SK-N-SH (cell line): ENCODE data around the gene SLC26A1. TPM values are rescaled to one million over a fixed set of nuclear protein-coding genes. Genes with fewer than 3 reads are reported as not detected.

Experiments
- CTCF ChIA-PET: fragments of 300-600, 350-600 bp; formaldehyde crosslinking; extraction: SDS; loops from one replicate; lab custom pipeline; 2021; lab: Yijun Ruan, JAX
- POLR2A ChIA-PET: fragments of 350-600 bp; sonication (Branson Sonifier 250); formaldehyde crosslinking; extraction: SDS; loops from one replicate; lab custom pipeline; 2020; ENCODE audit warnings: antibody characterized with exemption, inconsistent platforms; lab: Yijun Ruan, JAX
- DNase-seq: peaks from one replicate; pipeline ENCODE4 v3.0.0; 2012
- H2AFZ ChIP-seq: fragments of 200-600 bp; sonication (generic); 2 replicates; pipeline ENCODE4 v1.8.1; 2016; ENCODE audit warnings: antibody characterized with exemption, mild to moderate bottlenecking, low read depth
- H3F3A ChIP-seq: fragments of 200-600 bp; sonication (generic); replicated peaks from 2 replicates; pipeline ENCODE3; 2016; ENCODE audit warnings: antibody characterized with exemption, mild to moderate bottlenecking; ENCODE audit not compliant: insufficient read depth
- H3K27ac ChIP-seq, 2 experiments: fragments of 200-500 bp in 1 of 2; fragments of 200-600 bp in 1 of 2; sonication (Bioruptor generic) in 1 of 2; sonication (generic), shearing (Covaris generic) in 1 of 2; 2 replicates each; pipeline versions ENCODE4 v1.5.1 to v1.6.1; 2014 to 2016; ENCODE audit warnings: low read depth in 2 of 2, inconsistent platforms in 1 of 2, low read length in 1 of 2, mild to moderate bottlenecking in 1 of 2, mixed read lengths in 1 of 2
- H3K27me3 ChIP-seq: fragments of 200-600 bp; sonication (generic), shearing (Covaris generic); 2 replicates; pipeline ENCODE4 v1.6.1; 2016; ENCODE audit warnings: mixed run types; ENCODE audit not compliant: insufficient read depth
- H3K36me3 ChIP-seq, 2 experiments: fragments of 200-500 bp in 1 of 2; fragments of 200-600 bp in 1 of 2; sonication (Bioruptor generic) in 1 of 2; sonication (generic) in 1 of 2; replicated peaks in 1 of 2; 2 replicates each; pipeline versions ENCODE3 to v1.5.1; 2014 to 2016; ENCODE audit warnings: low read length in 1 of 2, mild to moderate bottlenecking in 1 of 2; ENCODE audit not compliant: insufficient read depth in 2 of 2, control insufficient read depth in 1 of 2
- H3K4me1 ChIP-seq, 2 experiments: fragments of 200-500 bp in 1 of 2; fragments of 200-600 bp in 1 of 2; sonication (Bioruptor generic) in 1 of 2; sonication (generic), shearing (Covaris generic) in 1 of 2; 2 replicates each; pipeline versions ENCODE4 v1.5.1 to v1.6.1; 2014 to 2016; ENCODE audit warnings: low read depth in 1 of 2, low read length in 1 of 2, mixed run types in 1 of 2; ENCODE audit not compliant: insufficient read depth in 2 of 2, control insufficient read depth in 1 of 2
- H3K4me2 ChIP-seq: fragments of 200-600 bp; sonication (generic), shearing (Covaris generic); 2 replicates; pipeline ENCODE4 v1.6.1; 2017; ENCODE audit warnings: mixed run types
- H3K4me3 ChIP-seq, 2 experiments: fragments of 200-500 bp in 1 of 2; fragments of 200-600 bp in 1 of 2; sonication (Bioruptor generic) in 1 of 2; sonication (generic), shearing (Covaris generic) in 1 of 2; 2 replicates each; pipeline versions ENCODE4 v1.5.1 to v1.8.1; 2014 to 2016; ENCODE audit warnings: low read depth in 2 of 2, inconsistent platforms in 1 of 2, low read length in 1 of 2, mild to moderate bottlenecking in 1 of 2, mixed read lengths in 1 of 2, moderate library complexity in 1 of 2
- H3K79me2 ChIP-seq: fragments of 200-600 bp; sonication (generic); 2 replicates; pipeline ENCODE4 v1.8.1; 2017; ENCODE audit warnings: mild to moderate bottlenecking; ENCODE audit not compliant: insufficient read depth
- H3K9ac ChIP-seq: fragments of 200-600 bp; sonication (generic); 2 replicates; pipeline ENCODE4 v1.6.1; 2017; ENCODE audit warnings: mixed run types
- H3K9me2 ChIP-seq: fragments of 200-600 bp; sonication (generic); 2 replicates; pipeline ENCODE4 v1.6.1; 2017; ENCODE audit warnings: mixed run types
- H3K9me3 ChIP-seq: fragments of 200-600 bp; sonication (generic); 2 replicates; pipeline ENCODE4 v1.6.1; 2017; ENCODE audit warnings: mixed run types, mild to moderate bottlenecking, moderate library complexity
- H4K20me1 ChIP-seq: fragments of 200-600 bp; sonication (generic); 2 replicates; pipeline ENCODE4 v1.6.1; 2017; ENCODE audit warnings: mild to moderate bottlenecking, mixed run types; ENCODE audit not compliant: insufficient read depth
- CHD2 ChIP-seq: fragments of 150-350 bp; IDR thresholded peaks from 2 replicates; pipeline ENCODE4 v1.6.1; 2018; ENCODE audit warnings: low read length; ENCODE audit not compliant: partially characterized antibody
- EP300 ChIP-seq, 2 experiments: IDR thresholded peaks; 2 replicates each; pipeline versions ENCODE4 v1.4.0 to v1.6.1; 2012; ENCODE audit warnings: borderline replicate concordance in 1 of 2, low read depth in 1 of 2, low read length in 1 of 2
- EZH2phosphoT487 ChIP-seq: fragments of 200-600 bp; sonication (generic); IDR thresholded peaks from 2 replicates; pipeline ENCODE4 v1.6.1; 2017; ENCODE audit warnings: low read depth, mixed run types, mild to moderate bottlenecking, antibody characterized with exemption, moderate library complexity, borderline replicate concordance
- MEF2A ChIP-seq: IDR thresholded peaks from 2 replicates; pipeline ENCODE4 v1.4.0; 2012; ENCODE audit warnings: low read depth, borderline replicate concordance
- MXI1 ChIP-seq: IDR thresholded peaks from 2 replicates; pipeline ENCODE4 v1.6.1; 2012; ENCODE audit warnings: mild to moderate bottlenecking, low read depth, low read length, improper control_type of control experiment
- NFIC ChIP-seq: IDR thresholded peaks from 2 replicates; pipeline ENCODE4 v1.4.0; 2012; ENCODE audit warnings: borderline replicate concordance
- POLR2AphosphoS5 ChIP-seq: IDR thresholded peaks from 2 replicates; pipeline ENCODE4 v1.6.1; 2012; ENCODE audit warnings: low read depth, low read length
- TAF1 ChIP-seq: IDR thresholded peaks from 2 replicates; pipeline ENCODE4 v1.6.1; 2012; ENCODE audit warnings: low read depth, mild to moderate bottlenecking, low read length, moderate library complexity, borderline replicate concordance
- TCF12 ChIP-seq: IDR thresholded peaks from 2 replicates; pipeline ENCODE4 v1.4.0; 2012
- TEAD4 ChIP-seq: IDR thresholded peaks from 2 replicates; pipeline ENCODE4 v1.4.0; 2012; ENCODE audit warnings: mild to moderate bottlenecking, borderline replicate concordance; ENCODE audit not compliant: insufficient read depth
- YY1 ChIP-seq: IDR thresholded peaks from 2 replicates; pipeline ENCODE4 v1.4.0; 2012; ENCODE audit warnings: low read depth, mild to moderate bottlenecking
- ZBTB33 ChIP-seq: IDR thresholded peaks from 2 replicates; pipeline ENCODE4 v1.4.0; 2012; ENCODE audit warnings: low read depth, borderline replicate concordance
- WGBS: methylation state at CpG from one replicate; pipeline ENCODE4 v1.1.6; 2017; ENCODE audit warnings: low lambda C conversion rate; 5-methylcytosine and 5-hydroxymethylcytosine counted together
- polyA plus RNA-seq, 3 experiments: library from polyadenylated mRNA; depleted of rRNA; stranded (reverse); fragments of >200 nt; gene quantifications; 2 replicates each; pipeline ENCODE4 v1.2.3, GENCODE V29; 2012
- TF ChIP-seq, protein P1 (sequence below): IDR thresholded peaks from 2 replicates; pipeline ENCODE4 v1.4.0; 2012; ENCODE audit warnings: low read depth, borderline replicate concordance
- TF ChIP-seq, protein P2 (sequence below): IDR thresholded peaks from 2 replicates; pipeline ENCODE4; 2012
- TF ChIP-seq, protein P3 (sequence below): fragments of 150-350 bp; IDR thresholded peaks from 2 replicates; pipeline ENCODE4 v1.6.1; 2017; ENCODE audit warnings: antibody characterized with exemption, low read length, low read depth, borderline replicate concordance

The SLC26A1 gene
- polyA plus RNA-seq, 1 of the 3 experiments (the other 2 are of a cell fraction) = 0.05 TPM

- Histone ChIP-seq H3K9ac (no peak overlapping the region), H3K27me3 (peaks cover under 1% of the 10 kb centered on the region), H3K9me2 (no peaks in the 10 kb centered on the region), H3K4me2 (no peak overlapping the region), H3K9me3 (no peaks in the 10 kb centered on the region), H3K27ac (no peak overlapping the region), H3K36me3 (peaks cover 0 to 19% of the 10 kb centered on the region in 2 experiments), H3F3A (no peaks in the 10 kb centered on the region), H2AFZ (no peak overlapping the region), H3K4me1 (peaks cover 3 to 9% of the 10 kb centered on the region in 2 experiments; a peak in 1 of 4 replicates), H3K4me3 (no peak overlapping the region)
- CTCF ChIA-PET = interaction anchor here (0.6 to 2.0 kb wide), 2 partner anchors 126 to 250 kb away, joined by 3 to 5 read pairs; no protein-coding TSS in a partner anchor
- DNase-seq = no peak
- TF ChIP-seq, protein P1, sequence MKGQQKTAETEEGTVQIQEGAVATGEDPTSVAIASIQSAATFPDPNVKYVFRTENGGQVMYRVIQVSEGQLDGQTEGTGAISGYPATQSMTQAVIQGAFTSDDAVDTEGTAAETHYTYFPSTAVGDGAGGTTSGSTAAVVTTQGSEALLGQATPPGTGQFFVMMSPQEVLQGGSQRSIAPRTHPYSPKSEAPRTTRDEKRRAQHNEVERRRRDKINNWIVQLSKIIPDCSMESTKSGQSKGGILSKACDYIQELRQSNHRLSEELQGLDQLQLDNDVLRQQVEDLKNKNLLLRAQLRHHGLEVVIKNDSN = no peak
- TF ChIP-seq TCF12 (no peak), MXI1 (no peak), YY1 (no peak), EP300 (IDR thresholded peaks at IDR 0.05; ENCODE audit: borderline replicate concordance in 1 of 2, low read depth in 1 of 2, low read length in 1 of 2) (no peak), POLR2AphosphoS5 (no peak), TAF1 (no peak), CHD2 (no peak)
- TF ChIP-seq, protein P2, sequence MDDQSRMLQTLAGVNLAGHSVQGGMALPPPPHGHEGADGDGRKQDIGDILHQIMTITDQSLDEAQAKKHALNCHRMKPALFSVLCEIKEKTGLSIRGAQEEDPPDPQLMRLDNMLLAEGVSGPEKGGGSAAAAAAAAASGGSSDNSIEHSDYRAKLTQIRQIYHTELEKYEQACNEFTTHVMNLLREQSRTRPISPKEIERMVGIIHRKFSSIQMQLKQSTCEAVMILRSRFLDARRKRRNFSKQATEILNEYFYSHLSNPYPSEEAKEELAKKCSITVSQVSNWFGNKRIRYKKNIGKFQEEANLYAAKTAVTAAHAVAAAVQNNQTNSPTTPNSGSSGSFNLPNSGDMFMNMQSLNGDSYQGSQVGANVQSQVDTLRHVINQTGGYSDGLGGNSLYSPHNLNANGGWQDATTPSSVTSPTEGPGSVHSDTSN = no peak
- TF ChIP-seq, protein P3, sequence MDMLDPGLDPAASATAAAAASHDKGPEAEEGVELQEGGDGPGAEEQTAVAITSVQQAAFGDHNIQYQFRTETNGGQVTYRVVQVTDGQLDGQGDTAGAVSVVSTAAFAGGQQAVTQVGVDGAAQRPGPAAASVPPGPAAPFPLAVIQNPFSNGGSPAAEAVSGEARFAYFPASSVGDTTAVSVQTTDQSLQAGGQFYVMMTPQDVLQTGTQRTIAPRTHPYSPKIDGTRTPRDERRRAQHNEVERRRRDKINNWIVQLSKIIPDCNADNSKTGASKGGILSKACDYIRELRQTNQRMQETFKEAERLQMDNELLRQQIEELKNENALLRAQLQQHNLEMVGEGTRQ = no peak
- TF ChIP-seq, all 33 proteins: peak for 0
- POLR2A ChIA-PET = no interaction called here
- 87% methylated on average over 6 of the region's 25 CpGs for WGBS
- Histone ChIP-seq H3K79me2 (peaks cover 6% of the 10 kb centered on the region; the same call in 1 of the 2 replicates), H4K20me1 (no peaks in the 10 kb centered on the region)
Observed at GRCh38 chr4:992297-993110, 700 bp downstream of the SLC26A1 start.

DNA sequence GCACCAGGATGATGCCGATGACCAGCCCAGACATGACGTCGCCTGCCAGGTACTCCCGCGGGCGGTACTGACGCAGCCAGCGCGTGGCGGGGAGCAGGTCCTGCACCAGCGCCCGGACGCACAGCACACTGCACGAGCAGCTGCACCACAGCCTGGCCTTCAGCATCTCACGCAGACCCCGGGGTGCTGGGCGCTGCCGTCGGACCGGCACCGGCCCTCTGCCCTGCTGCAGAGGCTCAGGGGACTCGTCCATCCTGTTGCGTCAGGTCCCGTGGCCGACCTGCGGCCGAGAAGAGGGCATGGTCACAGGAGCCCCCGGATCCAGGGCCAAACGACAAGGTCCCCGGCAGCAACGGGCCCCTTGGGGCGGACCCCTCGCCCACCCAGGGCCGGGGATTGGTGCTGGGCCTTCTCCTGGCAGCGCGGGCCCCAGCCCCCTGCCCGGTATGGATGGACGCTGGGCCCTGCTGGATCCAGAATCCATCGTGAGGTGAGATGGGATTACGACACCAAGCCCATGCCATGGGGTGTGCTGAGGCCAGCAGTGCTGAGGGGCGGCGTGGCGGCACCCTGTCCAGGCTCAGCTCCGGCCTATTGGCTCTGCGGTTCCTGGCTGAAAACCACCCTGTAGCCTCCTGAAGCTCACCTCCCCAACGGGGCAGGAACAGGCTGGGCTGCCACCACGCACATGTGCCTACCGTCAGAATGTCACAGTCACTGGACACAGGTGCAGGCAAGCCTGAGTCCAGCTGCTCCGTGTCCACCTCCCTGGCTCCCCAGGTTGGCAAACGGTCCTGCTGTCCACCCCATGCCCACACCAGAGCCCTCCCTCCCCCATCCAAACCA, 1.5 kb downstream of the SLC26A1 start:
- Histone ChIP-seq H4K20me1 (no peaks in the 10 kb centered on the region), H3K9ac (no peak overlapping the region), H3K9me3 (no peaks in the 10 kb centered on the region), H3K79me2 (peaks cover 7% of the 10 kb centered on the region; the same call in 1 of the 2 replicates), H3K9me2 (no peaks in the 10 kb centered on the region), H2AFZ (no peak overlapping the region), H3K4me3 (no peak overlapping the region), H3K27me3 (no peaks in the 10 kb centered on the region; the same call in 1 of the 2 replicates), H3K4me1 (peaks cover 3 to 11% of the 10 kb centered on the region in 2 experiments; a peak in 1 of 4 replicates), H3F3A (no peaks in the 10 kb centered on the region), H3K4me2 (no peak overlapping the region), H3K27ac (no peak overlapping the region), H3K36me3 (peaks cover 0 to 19% of the 10 kb centered on the region in 2 experiments)
- POLR2A ChIA-PET = no interaction called here
- DNase-seq = no peak
- WGBS = 93% methylated on average over 17 of the region's 50 CpGs
- CTCF ChIA-PET = interaction anchor here (0.6 kb wide), 1 partner anchor 126 kb away, joined by 3 read pairs; no protein-coding TSS in a partner anchor
- TF ChIP-seq NFIC (no peak), MEF2A (no peak), TEAD4 (no peak), EZH2phosphoT487 (no peak), ZBTB33 (no peak), TAF1 (no peak)
- TF ChIP-seq, protein P3 = no peak
